ENCODE data around the gene FHDC1.

Gene FHDC1

DNA sequence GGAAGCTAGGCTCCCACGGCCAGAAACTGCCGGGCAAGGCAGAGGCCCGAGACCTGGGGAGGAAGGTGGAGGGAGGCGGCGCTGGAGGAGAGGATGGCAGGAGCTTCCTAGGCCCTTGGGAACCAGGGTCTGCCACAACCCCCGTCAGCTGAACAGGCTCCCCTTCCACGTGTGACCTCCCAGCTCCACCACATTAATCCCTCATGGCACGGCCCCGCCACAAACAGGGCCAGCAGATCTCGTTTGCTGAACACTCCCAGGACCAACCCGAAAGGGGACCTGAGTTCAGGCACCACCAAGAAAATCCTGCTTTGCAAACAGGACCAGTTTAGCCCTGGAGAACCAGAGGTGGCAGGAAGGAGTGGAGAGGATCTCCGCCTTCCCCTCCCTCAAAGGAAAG is 62.7 kb downstream of the FHDC1 start:
- no peak overlapping the region for H2AFZ ChIP-seq (ENCODE audit: low read depth)
- H3K4me1 ChIP-seq (ENCODE audit: low read depth, poor library complexity, severe bottlenecking) = no peaks in the 10 kb centered on the region
- TF ChIP-seq, protein P1, sequence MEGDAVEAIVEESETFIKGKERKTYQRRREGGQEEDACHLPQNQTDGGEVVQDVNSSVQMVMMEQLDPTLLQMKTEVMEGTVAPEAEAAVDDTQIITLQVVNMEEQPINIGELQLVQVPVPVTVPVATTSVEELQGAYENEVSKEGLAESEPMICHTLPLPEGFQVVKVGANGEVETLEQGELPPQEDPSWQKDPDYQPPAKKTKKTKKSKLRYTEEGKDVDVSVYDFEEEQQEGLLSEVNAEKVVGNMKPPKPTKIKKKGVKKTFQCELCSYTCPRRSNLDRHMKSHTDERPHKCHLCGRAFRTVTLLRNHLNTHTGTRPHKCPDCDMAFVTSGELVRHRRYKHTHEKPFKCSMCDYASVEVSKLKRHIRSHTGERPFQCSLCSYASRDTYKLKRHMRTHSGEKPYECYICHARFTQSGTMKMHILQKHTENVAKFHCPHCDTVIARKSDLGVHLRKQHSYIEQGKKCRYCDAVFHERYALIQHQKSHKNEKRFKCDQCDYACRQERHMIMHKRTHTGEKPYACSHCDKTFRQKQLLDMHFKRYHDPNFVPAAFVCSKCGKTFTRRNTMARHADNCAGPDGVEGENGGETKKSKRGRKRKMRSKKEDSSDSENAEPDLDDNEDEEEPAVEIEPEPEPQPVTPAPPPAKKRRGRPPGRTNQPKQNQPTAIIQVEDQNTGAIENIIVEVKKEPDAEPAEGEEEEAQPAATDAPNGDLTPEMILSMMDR (conservative IDR thresholded peaks at IDR 0.05; ENCODE audit: low read depth, low read length) = no peak
- no peaks in the 10 kb centered on the region for H3K27me3 ChIP-seq (ENCODE audit: insufficient read depth, low read depth)
- H3K27ac ChIP-seq = no peak overlapping the region
- no peak overlapping the region for H3K9ac ChIP-seq
- no peaks in the 10 kb centered on the region for H3K36me3 ChIP-seq (ENCODE audit: insufficient read depth)
- no peaks in the 10 kb centered on the region for H3K79me2 ChIP-seq (ENCODE audit: insufficient read depth, low read depth)
- no peaks in the 10 kb centered on the region for H4K20me1 ChIP-seq (ENCODE audit: insufficient read depth)
- no peak overlapping the region for H3K4me2 ChIP-seq
- H3K4me3 ChIP-seq (IDR thresholded peaks at IDR 0.05; ENCODE audit: insufficient read depth, low read depth, low read length) = no peak overlapping the region

- no peak overlapping the region for H3K9ac ChIP-seq
- H3K4me3 ChIP-seq (IDR thresholded peaks at IDR 0.05; ENCODE audit: insufficient read depth, low read depth, low read length) = no peak overlapping the region
- H3K36me3 ChIP-seq (ENCODE audit: insufficient read depth) = no peaks in the 10 kb centered on the region
- no peaks in the 10 kb centered on the region for H4K20me1 ChIP-seq (ENCODE audit: insufficient read depth)
- H3K79me2 ChIP-seq (ENCODE audit: insufficient read depth, low read depth) = no peaks in the 10 kb centered on the region
- H3K27ac ChIP-seq = no peak overlapping the region
- H3K4me1 ChIP-seq (ENCODE audit: low read depth, poor library complexity, severe bottlenecking) = no peaks in the 10 kb centered on the region
- no peak overlapping the region for H3K4me2 ChIP-seq
- TF ChIP-seq, protein P1 (conservative IDR thresholded peaks at IDR 0.05; ENCODE audit: low read depth, low read length) = no peak
- no peaks in the 10 kb centered on the region for H3K27me3 ChIP-seq (ENCODE audit: insufficient read depth, low read depth)
- H2AFZ ChIP-seq (ENCODE audit: low read depth) = no peak overlapping the region
Observed at GRCh38 chr4:152999346-153000075, 63.4 kb downstream of the FHDC1 start.

GRCh38 chr4:153000076-153000420 is 63.9 kb downstream of the FHDC1 start:
- Histone ChIP-seq H2AFZ (ENCODE audit: low read depth) (no peak overlapping the region), H3K27me3 (ENCODE audit: insufficient read depth, low read depth) (no peaks in the 10 kb centered on the region)
- TF ChIP-seq, protein P1 (conservative IDR thresholded peaks at IDR 0.05; ENCODE audit: low read depth, low read length) = no peak

DNA sequence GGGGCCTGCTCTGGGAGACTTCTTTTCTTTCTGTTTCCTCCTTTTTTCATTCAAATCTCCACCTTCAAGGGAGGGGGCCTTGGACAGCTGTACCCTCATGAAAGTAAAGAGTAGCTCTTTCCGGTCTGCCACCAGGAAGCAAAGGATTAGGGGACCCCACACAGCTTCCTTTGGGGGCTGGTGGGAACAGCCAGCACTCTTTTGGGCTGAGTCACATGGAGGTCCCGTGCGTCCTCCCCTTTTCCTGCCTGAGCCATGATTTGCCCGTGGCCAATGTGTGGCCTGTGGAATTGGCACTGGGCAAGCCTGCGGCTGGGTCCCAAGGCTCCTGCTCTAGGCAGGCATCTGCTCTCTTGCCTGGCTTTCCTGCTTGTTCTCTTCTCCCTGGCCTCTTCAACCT is 65.5 kb downstream of the FHDC1 start:
- Histone ChIP-seq H3K79me2 (ENCODE audit: insufficient read depth, low read depth) (no peaks in the 10 kb centered on the region), H3K4me2 (no peak overlapping the region), H3K9ac (no peak overlapping the region), H4K20me1 (ENCODE audit: insufficient read depth) (no peaks in the 10 kb centered on the region), H3K4me3 (IDR thresholded peaks at IDR 0.05; ENCODE audit: insufficient read depth, low read depth, low read length) (no peak overlapping the region), H3K4me1 (ENCODE audit: low read depth, poor library complexity, severe bottlenecking) (no peaks in the 10 kb centered on the region), H3K27ac (no peak overlapping the region), H3K36me3 (ENCODE audit: insufficient read depth) (no peaks in the 10 kb centered on the region), H3K27me3 (ENCODE audit: insufficient read depth, low read depth) (no peaks in the 10 kb centered on the region), H2AFZ (ENCODE audit: low read depth) (no peak overlapping the region)
- TF ChIP-seq, protein P1 (conservative IDR thresholded peaks at IDR 0.05; ENCODE audit: low read depth, low read length) = no peak

More at GRCh38 chr4:153000076-153000420, 63.9 kb downstream of the FHDC1 start:
- Histone ChIP-seq H3K27ac (no peak overlapping the region), H4K20me1 (ENCODE audit: insufficient read depth) (no peaks in the 10 kb centered on the region), H3K4me2 (no peak overlapping the region), H3K79me2 (ENCODE audit: insufficient read depth, low read depth) (no peaks in the 10 kb centered on the region), H3K4me3 (IDR thresholded peaks at IDR 0.05; ENCODE audit: insufficient read depth, low read depth, low read length) (no peak overlapping the region), H3K36me3 (ENCODE audit: insufficient read depth) (no peaks in the 10 kb centered on the region), H3K9ac (no peak overlapping the region), H3K4me1 (ENCODE audit: low read depth, poor library complexity, severe bottlenecking) (no peaks in the 10 kb centered on the region)
